Measurements from ENCODE around the gene ZNF274. TPM values are rescaled to one million over a fixed set of nuclear protein-coding genes. Genes with fewer than 3 reads are reported as not detected.

ZNF274 gene
- total and polyA plus RNA-seq, 9 of the 15 experiments (the other 6 are each of a cell fraction or from before 2014, with no cell fraction given): 5.2 to 37.0 (median 28.1) TPM

DNA sequence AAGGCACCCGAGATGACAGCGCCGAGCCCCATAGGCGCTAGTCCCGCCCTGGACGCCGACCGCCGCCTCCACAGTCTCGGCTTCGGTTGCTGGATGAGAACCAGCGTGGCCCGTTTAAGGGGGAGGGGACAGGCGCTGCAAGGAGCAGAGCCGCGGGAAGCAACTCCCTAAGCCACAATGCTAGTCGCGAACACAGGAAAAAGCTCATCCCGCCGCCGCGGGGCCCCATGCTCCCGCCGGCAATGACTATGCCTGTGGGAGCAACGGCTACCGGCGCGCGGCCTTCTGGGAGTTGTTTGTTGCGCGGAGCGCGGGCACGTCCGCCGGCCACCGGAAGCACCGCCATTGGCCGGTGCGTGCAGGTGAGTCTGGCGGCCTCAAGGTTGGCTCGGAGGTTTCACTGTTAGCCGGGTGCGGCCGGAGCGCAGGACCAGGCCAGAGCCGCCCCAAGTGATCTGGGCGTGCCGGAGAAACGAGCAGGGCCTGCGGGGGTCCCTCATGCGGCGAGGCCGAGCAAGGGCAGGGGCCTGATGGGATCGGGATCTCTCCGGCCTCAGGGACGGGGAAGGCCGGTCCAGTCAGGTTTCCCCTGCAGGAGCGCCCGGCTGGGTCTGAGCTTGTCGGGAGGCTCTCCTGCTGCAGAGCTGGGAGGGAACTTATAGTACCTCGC lies 45.9 kb downstream of the ZNF274 start, which contains the start of gene ZNF544 (continued):
- no peak for TF ChIP-seq TAF15 (IDR thresholded peaks at IDR 0.05; ENCODE audit: low read depth, low read length)
- no peak for TF ChIP-seq KAT2B (IDR thresholded peaks at IDR 0.05; ENCODE audit: low read depth, low read length)
- TF ChIP-seq RBM17 (IDR thresholded peaks at IDR 0.05; ENCODE audit: borderline replicate concordance, low read depth, low read length): no peak
- TF ChIP-seq MEF2A (IDR thresholded peaks at IDR 0.05; ENCODE audit: control insufficient read depth, low read depth, low read length): no peak
- peak; percentile 72 for TF ChIP-seq TAF1 (IDR thresholded peaks at IDR 0.05; ENCODE audit: control insufficient read depth, extremely low read depth, insufficient read depth, low read length, severe bottlenecking)
- no peak for TF ChIP-seq TCFL5 (CRISPR knock-in tag; conservative IDR thresholded peaks at IDR 0.05)
- peak; percentile 96; the same call in 1 of the 2 replicates for TF ChIP-seq PHF8 (IDR thresholded peaks at IDR 0.05; ENCODE audit: borderline replicate concordance, low read length)
- TF ChIP-seq NONO (IDR thresholded peaks at IDR 0.05; ENCODE audit: low read depth in 2 of 2, low read length in 1 of 2): peak; percentile 10 to 57; a peak in 2 of 4 replicates
- 0 out of 2 replicates have a peak, but pooled peaks have one; percentile 27 for TF ChIP-seq ZBED1 (IDR thresholded peaks at IDR 0.05)
- TF ChIP-seq RUNX1 (IDR thresholded peaks at IDR 0.05; ENCODE audit: low read depth): no peak
- TF ChIP-seq, protein P1, sequence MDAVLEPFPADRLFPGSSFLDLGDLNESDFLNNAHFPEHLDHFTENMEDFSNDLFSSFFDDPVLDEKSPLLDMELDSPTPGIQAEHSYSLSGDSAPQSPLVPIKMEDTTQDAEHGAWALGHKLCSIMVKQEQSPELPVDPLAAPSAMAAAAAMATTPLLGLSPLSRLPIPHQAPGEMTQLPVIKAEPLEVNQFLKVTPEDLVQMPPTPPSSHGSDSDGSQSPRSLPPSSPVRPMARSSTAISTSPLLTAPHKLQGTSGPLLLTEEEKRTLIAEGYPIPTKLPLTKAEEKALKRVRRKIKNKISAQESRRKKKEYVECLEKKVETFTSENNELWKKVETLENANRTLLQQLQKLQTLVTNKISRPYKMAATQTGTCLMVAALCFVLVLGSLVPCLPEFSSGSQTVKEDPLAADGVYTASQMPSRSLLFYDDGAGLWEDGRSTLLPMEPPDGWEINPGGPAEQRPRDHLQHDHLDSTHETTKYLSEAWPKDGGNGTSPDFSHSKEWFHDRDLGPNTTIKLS (IDR thresholded peaks at IDR 0.05; ENCODE audit: borderline replicate concordance, low read depth): no peak; the same call in 1 of the 2 replicates
- TF ChIP-seq, protein P2, sequence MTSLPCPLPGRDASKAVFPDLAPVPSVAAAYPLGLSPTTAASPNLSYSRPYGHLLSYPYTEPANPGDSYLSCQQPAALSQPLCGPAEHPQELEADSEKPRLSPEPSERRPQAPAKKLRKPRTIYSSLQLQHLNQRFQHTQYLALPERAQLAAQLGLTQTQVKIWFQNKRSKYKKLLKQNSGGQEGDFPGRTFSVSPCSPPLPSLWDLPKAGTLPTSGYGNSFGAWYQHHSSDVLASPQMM (CRISPR knock-in tag; IDR thresholded peaks at IDR 0.05): no peak
- TF ChIP-seq, protein P3, sequence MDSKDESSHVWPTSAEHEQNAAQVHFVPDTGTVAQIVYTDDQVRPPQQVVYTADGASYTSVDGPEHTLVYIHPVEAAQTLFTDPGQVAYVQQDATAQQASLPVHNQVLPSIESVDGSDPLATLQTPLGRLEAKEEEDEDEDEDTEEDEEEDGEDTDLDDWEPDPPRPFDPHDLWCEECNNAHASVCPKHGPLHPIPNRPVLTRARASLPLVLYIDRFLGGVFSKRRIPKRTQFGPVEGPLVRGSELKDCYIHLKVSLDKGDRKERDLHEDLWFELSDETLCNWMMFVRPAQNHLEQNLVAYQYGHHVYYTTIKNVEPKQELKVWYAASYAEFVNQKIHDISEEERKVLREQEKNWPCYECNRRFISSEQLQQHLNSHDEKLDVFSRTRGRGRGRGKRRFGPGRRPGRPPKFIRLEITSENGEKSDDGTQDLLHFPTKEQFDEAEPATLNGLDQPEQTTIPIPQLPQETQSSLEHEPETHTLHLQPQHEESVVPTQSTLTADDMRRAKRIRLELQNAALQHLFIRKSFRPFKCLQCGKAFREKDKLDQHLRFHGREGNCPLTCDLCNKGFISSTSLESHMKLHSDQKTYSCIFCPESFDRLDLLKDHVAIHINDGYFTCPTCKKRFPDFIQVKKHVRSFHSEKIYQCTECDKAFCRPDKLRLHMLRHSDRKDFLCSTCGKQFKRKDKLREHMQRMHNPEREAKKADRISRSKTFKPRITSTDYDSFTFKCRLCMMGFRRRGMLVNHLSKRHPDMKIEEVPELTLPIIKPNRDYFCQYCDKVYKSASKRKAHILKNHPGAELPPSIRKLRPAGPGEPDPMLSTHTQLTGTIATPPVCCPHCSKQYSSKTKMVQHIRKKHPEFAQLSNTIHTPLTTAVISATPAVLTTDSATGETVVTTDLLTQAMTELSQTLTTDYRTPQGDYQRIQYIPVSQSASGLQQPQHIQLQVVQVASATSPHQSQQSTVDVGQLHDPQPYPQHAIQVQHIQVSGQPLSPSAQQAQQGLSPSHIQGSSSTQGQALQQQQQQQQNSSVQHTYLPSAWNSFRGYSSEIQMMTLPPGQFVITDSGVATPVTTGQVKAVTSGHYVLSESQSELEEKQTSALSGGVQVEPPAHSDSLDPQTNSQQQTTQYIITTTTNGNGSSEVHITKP (IDR thresholded peaks at IDR 0.05; ENCODE audit: partially characterized antibody): no peak
- TF ChIP-seq SREBF1 (IDR thresholded peaks at IDR 0.05; ENCODE audit: borderline replicate concordance, low read depth, low read length): no peak
- TF ChIP-seq BRD4 (IDR thresholded peaks at IDR 0.05): peak; percentile 80; the same call in 1 of the 2 replicates
- TF ChIP-seq RFX5 (IDR thresholded peaks at IDR 0.05; ENCODE audit: low read depth, low read length): no peak
- TF ChIP-seq, protein P4, sequence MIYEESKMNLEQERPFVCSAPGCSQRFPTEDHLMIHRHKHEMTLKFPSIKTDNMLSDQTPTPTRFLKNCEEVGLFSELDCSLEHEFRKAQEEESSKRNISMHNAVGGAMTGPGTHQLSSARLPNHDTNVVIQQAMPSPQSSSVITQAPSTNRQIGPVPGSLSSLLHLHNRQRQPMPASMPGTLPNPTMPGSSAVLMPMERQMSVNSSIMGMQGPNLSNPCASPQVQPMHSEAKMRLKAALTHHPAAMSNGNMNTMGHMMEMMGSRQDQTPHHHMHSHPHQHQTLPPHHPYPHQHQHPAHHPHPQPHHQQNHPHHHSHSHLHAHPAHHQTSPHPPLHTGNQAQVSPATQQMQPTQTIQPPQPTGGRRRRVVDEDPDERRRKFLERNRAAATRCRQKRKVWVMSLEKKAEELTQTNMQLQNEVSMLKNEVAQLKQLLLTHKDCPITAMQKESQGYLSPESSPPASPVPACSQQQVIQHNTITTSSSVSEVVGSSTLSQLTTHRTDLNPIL (CRISPR knock-in tag; IDR thresholded peaks at IDR 0.05): no peak
- TF ChIP-seq SRSF3 (IDR thresholded peaks at IDR 0.05; ENCODE audit: insufficient read depth, low read length): no peak
- TF ChIP-seq MTA1 (IDR thresholded peaks at IDR 0.05; ENCODE audit: borderline replicate concordance): no peak
- no peak for TF ChIP-seq RBM34 (IDR thresholded peaks at IDR 0.05; ENCODE audit: borderline replicate concordance, insufficient read depth, low read length)
- TF ChIP-seq ZNF316 (IDR thresholded peaks at IDR 0.05): no peak
- TF ChIP-seq TRIM24 (IDR thresholded peaks at IDR 0.05): 0 out of 4 replicates have a peak, but pooled peaks of 1 of the 2 experiments have one; percentile 12
